NK-92 (cell line): ENCODE measurements around the gene MAML1.
"Not testable (repeated sequence)": the region's sequence is repeated elsewhere in the genome, so short reads cannot be mapped to it uniquely, and the experiment has no call there.

Source experiments
- DNase-seq: peaks from one replicate; lab custom pipeline; 2025; ENCODE audit not compliant: unreplicated experiment; lab: John Stamatoyannopoulos, UW

Gene MAML1

GRCh38 chr5:179768326-179769085, 35.9 kb downstream of the MAML1 start:
- no peak for DNase-seq

GRCh38 chr5:179769271-179769670, 36.6 kb downstream of the MAML1 start:
- no peak for DNase-seq

- no peak for DNase-seq
Measured at GRCh38 chr5:179769796-179770195, 37.2 kb downstream of the MAML1 start.

GRCh38 chr5:179771311-179771895, 38.8 kb downstream of the MAML1 start:
- no peak for DNase-seq

GRCh38 chr5:179772351-179772750, 39.7 kb downstream of the MAML1 start:
- no peak for DNase-seq

GRCh38 chr5:179773686-179774040, 41.0 kb downstream of the MAML1 start:
- no peak for DNase-seq

- DNase-seq = no peak
Measured at GRCh38 chr5:179774442-179774841, 41.8 kb downstream of the MAML1 start.

GRCh38 chr5:179776411-179776938, 43.9 kb downstream of the MAML1 start:
- no peak for DNase-seq

- DNase-seq = no peak
Measured at GRCh38 chr5:179777456-179777855, 44.8 kb downstream of the MAML1 start.

GRCh38 chr5:179777909-179778308, 45.3 kb downstream of the MAML1 start:
- DNase-seq = no peak

GRCh38 chr5:179778591-179778990, 46.0 kb downstream of the MAML1 start:
- no peak for DNase-seq

GRCh38 chr5:179779826-179780225, 47.2 kb downstream of the MAML1 start:
- no peak for DNase-seq

- no peak for DNase-seq
Measured at GRCh38 chr5:179780362-179780761, 47.7 kb downstream of the MAML1 start.

GRCh38 chr5:179781846-179782245, 49.2 kb downstream of the MAML1 start:
- DNase-seq = no peak

- no peak for DNase-seq
Measured at GRCh38 chr5:179783128-179783527, 50.5 kb downstream of the MAML1 start.

GRCh38 chr5:179786861-179787260, 54.2 kb downstream of the MAML1 start:
- no peak for DNase-seq

GRCh38 chr5:179788193-179788854, 55.7 kb downstream of the MAML1 start:
- no peak for DNase-seq

GRCh38 chr5:179789278-179789677, 56.7 kb downstream of the MAML1 start:
- not testable (repeated sequence) for DNase-seq

- no peak for DNase-seq
Measured at GRCh38 chr5:179791881-179792611, 59.4 kb downstream of the MAML1 start.

GRCh38 chr5:179792612-179793467, 60.2 kb downstream of the MAML1 start:
- no peak for DNase-seq
